HG02588 (cell line): ENCODE measurements around the gene PTPRN2.
"Not testable (repeated sequence)": the region's sequence is repeated elsewhere in the genome, so short reads cannot be mapped to it uniquely, and the experiment has no call there.

Experiments used
- ATAC-seq: cut with Tn5 transposase; IDR thresholded peaks from one replicate; pipeline ENCODE4 v1.9.1; 2021; ENCODE audit warnings: mild to moderate bottlenecking, moderate library complexity; ENCODE audit not compliant: unreplicated experiment

PTPRN2 gene

DNA sequence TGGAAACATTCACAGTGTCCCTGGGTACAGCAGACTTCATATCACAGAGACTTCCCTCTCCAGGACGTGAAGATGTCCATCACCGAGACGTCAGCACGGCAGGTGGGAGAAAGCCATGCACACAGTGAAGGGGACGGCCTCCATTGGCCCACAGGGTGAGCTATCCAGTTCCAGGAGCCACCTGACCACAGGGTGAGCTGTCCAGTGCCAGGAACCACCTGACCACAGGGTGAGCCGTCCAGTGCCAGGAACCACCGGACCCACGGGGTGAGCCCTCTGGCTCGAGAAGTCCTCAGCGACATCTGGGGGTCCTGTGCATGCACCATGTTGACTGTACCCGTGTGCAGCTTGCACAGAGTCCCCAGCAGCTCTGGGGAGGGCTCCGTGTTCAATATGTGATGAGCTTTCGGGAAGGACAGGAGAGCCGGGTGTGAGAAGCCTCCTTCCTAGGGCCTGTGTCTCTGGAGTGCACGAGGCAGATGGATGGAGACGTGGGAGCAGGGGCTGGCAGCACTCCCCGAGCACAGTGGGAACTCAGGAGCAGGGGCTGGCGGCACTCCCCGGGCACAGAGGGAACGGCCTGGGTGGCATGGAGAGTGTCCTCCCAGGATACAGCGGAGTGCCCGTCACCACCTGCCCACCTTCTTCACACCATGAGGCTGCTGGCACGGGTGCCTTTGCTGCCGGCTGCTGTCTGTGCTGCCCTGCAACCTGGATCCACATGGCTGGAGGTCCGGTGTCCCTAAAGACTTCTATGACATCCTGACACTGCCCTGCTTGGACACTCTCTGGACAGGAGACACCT lies 634.6 kb downstream of the PTPRN2 start:
- no peak for ATAC-seq

DNA sequence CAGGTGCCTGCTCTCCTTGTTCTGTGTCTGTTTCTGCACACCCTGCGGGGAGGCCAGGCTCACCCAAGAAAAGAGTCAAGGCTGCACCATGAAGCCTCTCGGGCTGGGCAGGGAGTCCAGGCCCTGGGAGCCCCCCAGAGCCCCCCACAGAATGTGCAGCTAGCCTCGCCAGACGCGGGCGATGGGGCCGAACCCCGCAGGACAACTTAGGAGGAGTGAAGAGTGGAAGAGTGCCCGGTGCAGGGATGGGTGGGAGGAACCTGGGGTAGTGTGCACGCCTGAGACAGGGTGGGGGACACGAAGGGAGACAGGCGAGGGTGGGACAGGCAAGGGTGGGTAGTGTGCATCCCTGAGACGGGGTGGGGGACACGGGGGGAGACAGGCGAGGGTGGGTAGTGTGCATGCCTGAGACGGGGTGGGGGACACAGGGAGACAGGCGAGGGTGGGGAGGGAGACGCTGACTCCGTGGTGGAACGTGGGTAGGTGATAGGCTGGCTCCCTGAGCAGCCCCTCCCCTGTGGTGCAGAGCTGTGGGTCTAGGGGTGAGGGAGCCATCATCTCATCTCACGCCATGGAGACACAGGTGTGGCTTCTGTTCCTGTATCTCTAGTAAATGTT lies 635.5 kb downstream of the PTPRN2 start:
- no peak for ATAC-seq

DNA sequence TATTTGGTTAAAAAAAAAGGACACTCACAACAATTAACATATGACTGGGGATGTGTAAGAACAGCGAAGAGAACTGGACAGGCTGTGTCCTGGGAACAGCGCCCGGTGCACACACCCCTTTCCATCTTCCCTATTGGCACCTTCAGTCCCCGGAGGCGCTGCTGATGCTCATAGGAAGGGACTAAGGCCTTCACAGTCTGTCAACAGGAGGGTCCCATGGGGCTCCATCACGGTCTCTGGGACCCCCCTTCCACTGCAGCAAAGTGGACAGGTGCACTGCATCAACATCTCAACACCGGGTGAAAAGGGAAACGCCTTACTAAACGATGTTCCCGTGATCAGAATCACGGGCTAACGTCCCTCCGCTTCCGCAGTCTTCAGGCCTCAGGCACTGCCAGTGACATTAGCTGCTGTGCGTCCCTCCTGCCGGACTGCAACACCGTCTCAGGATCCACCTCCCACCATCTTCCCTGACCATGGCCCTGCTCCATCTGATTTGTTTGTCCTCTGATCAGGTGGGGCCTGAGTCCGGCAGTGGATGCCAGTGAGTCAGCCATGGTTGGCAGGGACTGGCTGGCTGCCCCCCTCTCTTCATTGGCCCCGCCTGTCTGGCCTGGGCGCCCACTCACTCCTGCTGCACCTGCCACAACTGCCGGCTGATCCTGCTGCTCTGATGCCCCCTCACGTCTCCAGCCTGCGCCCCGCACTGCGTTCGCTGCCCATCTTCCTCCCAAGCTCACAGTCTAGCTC lies 636.1 kb downstream of the PTPRN2 start:
- no peak for ATAC-seq

DNA sequence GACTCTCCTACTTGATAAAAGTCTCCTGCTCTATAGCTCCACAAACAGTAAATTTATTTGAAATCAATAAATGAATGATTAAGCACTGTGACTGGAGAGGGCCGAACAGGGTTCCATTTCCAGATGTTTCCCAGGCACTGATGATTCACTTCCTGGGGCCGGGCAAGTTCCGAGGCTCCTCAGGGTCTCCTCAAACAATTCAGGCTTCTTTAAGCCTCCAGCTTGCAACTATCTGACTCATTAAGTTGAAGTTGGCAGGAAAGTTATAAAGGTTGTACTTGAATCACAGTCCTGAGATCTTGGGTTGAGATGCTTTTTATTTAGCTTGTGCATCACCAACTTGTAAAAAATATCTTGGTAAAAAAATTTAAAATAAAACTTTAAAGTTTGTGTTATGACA lies 637.9 kb downstream of the PTPRN2 start:
- ATAC-seq = no peak

DNA sequence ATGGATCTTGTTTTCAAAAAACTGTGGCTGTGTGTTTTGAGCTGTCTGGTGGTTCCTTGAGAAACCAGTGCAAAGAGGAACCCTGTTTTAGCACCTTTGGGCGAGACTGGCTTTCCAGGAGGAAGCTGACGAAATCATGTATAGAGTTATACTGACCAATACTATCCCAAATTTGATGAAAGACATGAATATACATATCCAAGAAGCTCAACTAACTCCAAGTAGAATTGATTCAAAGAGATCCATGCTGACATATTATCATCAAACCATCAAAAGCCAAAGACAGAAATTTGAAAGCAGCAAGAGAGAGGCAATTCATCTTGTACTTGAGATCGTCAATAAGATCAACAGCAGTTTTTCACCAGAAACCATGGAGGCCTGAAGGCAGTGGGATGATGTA lies 640.1 kb downstream of the PTPRN2 start:
- ATAC-seq = no peak

DNA sequence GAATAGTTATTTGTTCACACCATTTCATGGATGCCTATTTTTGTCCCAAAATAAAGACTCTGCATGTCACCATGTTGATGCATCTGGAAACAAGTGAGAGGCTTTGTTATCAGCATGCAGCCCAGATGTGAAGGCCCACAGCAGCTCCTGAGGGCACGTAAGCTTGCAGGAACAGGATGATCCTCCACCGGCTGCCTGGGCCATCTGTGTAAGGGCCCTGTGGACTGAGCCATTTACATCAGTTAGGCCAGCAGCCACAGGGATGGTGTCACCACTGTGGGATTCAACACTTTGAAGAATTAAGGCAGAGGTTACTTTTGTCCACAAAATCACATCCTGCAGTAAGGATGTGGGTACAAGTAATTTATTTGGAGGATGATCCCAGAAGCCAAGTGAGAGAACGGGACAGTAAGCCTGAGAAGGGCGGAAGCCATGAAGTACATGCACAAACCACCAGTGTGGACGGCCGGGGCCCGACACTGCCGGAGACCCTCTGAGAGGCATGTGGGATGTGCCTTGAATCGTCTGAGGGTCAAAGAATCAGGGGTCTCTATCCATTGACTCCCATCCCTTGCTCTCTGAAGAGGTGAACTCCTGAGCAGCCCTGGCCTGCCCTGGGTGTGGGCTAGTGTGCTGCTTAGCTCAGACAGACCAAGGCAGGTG lies 641.1 kb downstream of the PTPRN2 start:
- no peak for ATAC-seq

- no peak for ATAC-seq
Measured at GRCh38 chr7:157945401-157945800, 642.2 kb downstream of the PTPRN2 start.

DNA sequence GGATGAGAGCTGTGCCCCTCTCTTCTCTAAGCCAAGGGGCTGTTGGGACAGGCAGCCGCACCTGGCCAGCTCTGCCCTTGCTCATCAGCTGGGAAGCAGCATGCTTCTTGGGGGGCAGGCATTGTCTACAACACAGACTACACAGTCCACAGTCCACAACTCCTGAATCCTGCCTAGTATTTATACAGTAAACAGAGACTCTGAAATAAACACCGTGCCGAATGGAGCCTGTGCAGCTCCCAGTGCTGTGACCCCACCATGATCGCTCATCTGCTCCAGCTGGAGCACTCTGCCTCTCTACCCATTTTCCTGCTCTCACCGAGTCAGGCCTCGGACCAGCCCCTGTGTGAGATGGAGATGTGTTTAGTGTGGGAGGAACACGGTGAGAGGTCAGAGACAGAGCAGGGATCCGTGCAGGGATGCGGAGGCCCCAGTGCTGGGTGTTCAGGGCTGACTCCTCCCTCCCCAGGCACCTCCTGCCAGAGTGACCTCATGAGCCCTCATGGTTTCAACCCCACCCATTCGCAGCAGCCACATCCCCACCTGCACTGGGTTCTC lies 642.8 kb downstream of the PTPRN2 start:
- no peak for ATAC-seq

DNA sequence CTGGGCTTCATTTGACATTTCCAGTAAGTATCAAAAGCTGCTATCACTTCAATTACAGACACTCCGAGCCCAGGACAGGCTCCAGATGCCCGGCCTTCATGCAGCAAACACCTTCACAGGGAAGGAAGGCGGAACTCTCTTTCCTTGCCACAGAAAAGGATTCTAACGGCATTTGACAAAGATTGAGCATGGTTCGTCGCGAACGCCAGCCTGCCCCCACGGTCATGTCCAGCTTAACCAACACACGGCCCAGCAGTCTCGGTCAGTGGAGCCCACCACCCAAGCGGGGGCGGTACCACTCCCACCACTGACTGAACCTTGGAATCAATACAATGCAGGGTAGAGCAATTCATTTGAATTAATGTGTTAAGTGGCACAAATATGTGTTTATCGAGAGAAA lies 643.6 kb downstream of the PTPRN2 start:
- no peak for ATAC-seq

DNA sequence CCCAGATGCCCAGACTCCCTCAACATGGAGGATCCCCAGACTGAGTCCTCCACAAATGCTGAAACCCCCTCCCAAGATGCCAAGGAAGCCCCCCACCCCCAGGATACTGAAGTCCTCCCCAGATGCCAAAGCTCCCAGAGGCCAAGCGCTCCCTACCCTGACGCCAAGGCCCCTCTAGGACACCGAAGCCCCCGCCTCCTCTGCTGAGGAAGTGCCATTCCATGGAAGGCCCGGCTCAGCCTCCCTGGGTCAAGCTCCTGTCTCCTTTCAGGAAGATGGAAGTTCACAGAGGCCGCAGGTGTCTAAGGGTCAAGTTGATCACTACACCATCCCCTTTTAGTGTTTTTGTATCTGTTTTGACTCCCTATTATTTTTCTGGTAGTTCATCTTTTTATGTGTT lies 644.1 kb downstream of the PTPRN2 start:
- ATAC-seq = no peak

GRCh38 chr7:157941210-157941609 lies 646.4 kb downstream of the PTPRN2 start:
- ATAC-seq = no peak

DNA sequence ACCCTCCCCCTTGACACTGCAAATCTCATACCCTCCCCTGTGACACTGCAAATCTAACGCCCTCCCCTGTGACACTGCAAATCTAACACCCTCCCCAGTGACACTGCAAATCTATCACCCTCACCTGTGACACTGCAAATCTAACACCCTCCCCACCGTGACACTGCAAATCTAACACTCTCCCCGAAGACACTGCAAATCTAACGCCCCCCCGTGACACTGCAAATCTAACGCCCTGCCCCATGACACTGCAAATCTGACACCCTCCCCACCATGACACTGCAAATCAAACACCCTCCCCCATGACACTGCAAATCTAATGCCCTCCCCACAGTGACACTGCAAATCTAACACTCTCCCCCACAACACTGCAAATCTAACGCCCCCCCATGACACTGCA lies 647.1 kb downstream of the PTPRN2 start:
- no peak for ATAC-seq

DNA sequence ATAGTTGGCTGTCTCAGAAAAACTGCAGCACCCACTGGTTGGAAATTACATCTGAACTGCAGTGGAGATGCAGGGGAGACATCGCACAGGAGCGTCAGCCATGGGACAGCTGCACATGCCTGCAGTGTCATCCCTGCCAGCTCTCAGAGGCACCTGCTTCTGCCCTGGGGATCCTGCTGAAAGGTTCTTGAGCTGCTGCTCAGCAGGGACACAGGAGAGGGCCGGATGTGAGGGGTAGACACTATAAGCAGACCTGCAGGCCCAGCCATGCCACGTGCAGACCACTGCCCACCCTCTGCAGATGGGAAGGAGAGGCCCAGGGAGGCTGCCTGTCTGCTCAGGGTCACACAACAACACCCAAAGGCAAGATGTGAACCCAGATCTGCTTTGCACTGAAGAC lies 649.4 kb downstream of the PTPRN2 start:
- ATAC-seq = no peak

DNA sequence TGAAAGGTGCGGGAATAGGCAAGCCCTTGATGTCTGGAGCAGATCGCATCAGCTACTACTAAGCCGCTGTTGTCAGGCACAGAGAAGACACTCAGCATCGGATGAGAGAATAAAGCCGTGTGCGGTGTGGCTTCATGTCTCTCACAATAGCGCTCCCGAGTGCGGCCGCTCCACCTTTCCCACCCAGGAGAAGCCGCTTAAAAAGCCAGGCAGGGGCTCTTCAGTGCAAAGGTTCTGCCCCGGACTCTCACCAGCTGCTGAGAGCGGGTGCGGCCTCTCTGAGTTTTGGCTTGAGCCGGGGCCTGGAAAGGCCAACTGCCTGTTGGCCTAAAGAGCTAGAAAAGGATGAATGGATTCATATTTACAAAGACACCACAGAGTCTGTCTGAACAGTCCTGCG lies 650.2 kb downstream of the PTPRN2 start:
- ATAC-seq = no peak

GRCh38 chr7:157936976-157937375 lies 650.6 kb downstream of the PTPRN2 start:
- no peak for ATAC-seq

GRCh38 chr7:157935721-157936120 lies 651.9 kb downstream of the PTPRN2 start:
- ATAC-seq = not testable (repeated sequence)

- ATAC-seq = not testable (repeated sequence)
Measured at GRCh38 chr7:157933219-157934155, 654.1 kb downstream of the PTPRN2 start.

- no peak for ATAC-seq
Measured at GRCh38 chr7:157932498-157933218, 655.0 kb downstream of the PTPRN2 start.

DNA sequence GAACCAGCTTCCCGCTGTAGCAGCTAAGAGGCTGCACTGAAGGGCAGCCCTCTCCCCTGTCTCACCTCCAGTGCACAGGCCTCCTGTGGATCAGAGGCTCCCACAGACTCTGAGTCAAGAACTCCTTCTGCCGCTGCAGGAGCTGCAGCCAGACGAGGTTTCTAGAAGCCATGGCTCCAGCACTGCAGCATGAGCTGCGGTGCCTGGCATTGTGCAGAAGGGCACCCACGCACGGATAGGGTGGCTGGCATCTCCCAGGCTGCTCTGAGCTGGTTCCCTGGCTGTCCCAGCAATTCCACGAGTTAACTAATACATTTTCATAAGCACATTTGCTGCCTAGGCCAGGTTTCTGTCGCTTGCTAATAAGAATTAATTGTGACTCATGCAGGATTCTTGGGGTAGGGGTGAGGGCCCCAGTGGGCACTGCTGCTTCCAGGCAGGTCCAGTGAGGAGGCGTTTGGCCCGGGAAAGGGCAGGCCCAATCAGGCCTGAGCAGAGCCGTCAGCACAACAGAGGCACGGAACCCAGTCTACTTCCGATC lies 656.6 kb downstream of the PTPRN2 start:
- no peak for ATAC-seq
